ENCODE results near the gene UNC93B1. TPM values are rescaled to one million over a fixed set of nuclear protein-coding genes. Genes with fewer than 3 reads are reported as not detected.

Gene UNC93B1
- total RNA-seq, 2 experiments from 2014 or later = 44.0 to 52.1 TPM

- BruUV-seq (replicated peaks) = no TSS peak
- TF ChIP-seq CTCF (conservative IDR thresholded peaks at IDR 0.05; ENCODE audit: low read length) (no peak), EZH2phosphoT487 (IDR thresholded peaks at IDR 0.05; ENCODE audit: borderline replicate concordance, low read depth, low read length) (no peak)
- no peaks in the 10 kb centered on the region for H4K20me1 ChIP-seq (ENCODE audit: insufficient read depth, low read length)
- H2AFZ ChIP-seq (ENCODE audit: low read length) = no peak overlapping the region
- H3K27ac ChIP-seq (ENCODE audit: low read depth, low read length, poor library complexity, severe bottlenecking) = no peak overlapping the region
- H3K36me3 ChIP-seq (ENCODE audit: insufficient read depth, low read length) = peaks cover 61% of the 10 kb centered on the region
- no peak overlapping the region for H3K4me3 ChIP-seq (ENCODE audit: low read depth, low read length, poor library complexity, severe bottlenecking)
- H3K9me3 ChIP-seq (ENCODE audit: low read length) = no peaks in the 10 kb centered on the region
- ChIA-PET CTCF (ENCODE audit: unreplicated experiment) (interaction anchor here (0.6 kb wide), 1 partner anchor 168 kb away, joined by 7 read pairs; no protein-coding TSS in a partner anchor), POLR2A (interaction anchor here (0.6 kb wide), 1 partner anchor 415 kb away, joined by 3 read pairs; no protein-coding TSS in a partner anchor)
- H3K4me1 ChIP-seq (ENCODE audit: insufficient read depth, low read length, poor library complexity, severe bottlenecking) = peaks cover 15% of the 10 kb centered on the region
- intact Hi-C loops (cut with micrococcal nuclease; ENCODE audit: unreplicated experiment) = no loop called here
- H3K79me2 ChIP-seq (ENCODE audit: insufficient read depth, low read depth, low read length) = peaks cover 21% of the 10 kb centered on the region; the same call in 1 of the 2 replicates
- no peak overlapping the region for H3K4me2 ChIP-seq (ENCODE audit: low read length)
- no peak for DNase-seq (ENCODE audit: low spot score)
- H3K9me2 ChIP-seq (ENCODE audit: insufficient read depth, low read length) = no peaks in the 10 kb centered on the region
These were observed 39.6 kb upstream of the UNC93B1 start for GRCh38 chr11:68043349-68044144.

- H3K4me2 ChIP-seq (ENCODE audit: low read length) = no peak overlapping the region
- no peak overlapping the region for H3K4me3 ChIP-seq (ENCODE audit: low read depth, low read length, poor library complexity, severe bottlenecking)
- DNase-seq (ENCODE audit: low spot score) = no peak
- no peaks in the 10 kb centered on the region for H3K9me3 ChIP-seq (ENCODE audit: low read length)
- no peak overlapping the region for H2AFZ ChIP-seq (ENCODE audit: low read length)
- TF ChIP-seq EZH2phosphoT487 (IDR thresholded peaks at IDR 0.05; ENCODE audit: borderline replicate concordance, low read depth, low read length) (no peak), CTCF (conservative IDR thresholded peaks at IDR 0.05; ENCODE audit: low read length) (no peak)
- H3K9me2 ChIP-seq (ENCODE audit: insufficient read depth, low read length) = no peaks in the 10 kb centered on the region
- peaks cover 21% of the 10 kb centered on the region for H3K4me1 ChIP-seq (ENCODE audit: insufficient read depth, low read length, poor library complexity, severe bottlenecking)
- ChIA-PET POLR2A (interaction anchor here (0.6 kb wide), 1 partner anchor 415 kb away, joined by 3 read pairs; no protein-coding TSS in a partner anchor), CTCF (ENCODE audit: unreplicated experiment) (no interaction called here)
- peaks cover 59% of the 10 kb centered on the region for H3K36me3 ChIP-seq (ENCODE audit: insufficient read depth, low read length)
- H3K79me2 ChIP-seq (ENCODE audit: insufficient read depth, low read depth, low read length) = peaks cover 21% of the 10 kb centered on the region; the same call in 1 of the 2 replicates
- intact Hi-C loops (cut with micrococcal nuclease; ENCODE audit: unreplicated experiment) = no loop called here
- no peak overlapping the region for H3K27ac ChIP-seq (ENCODE audit: low read depth, low read length, poor library complexity, severe bottlenecking)
- no TSS peak for BruUV-seq (replicated peaks)
- no peaks in the 10 kb centered on the region for H4K20me1 ChIP-seq (ENCODE audit: insufficient read depth, low read length)
These were observed 39.1 kb upstream of the UNC93B1 start for GRCh38 chr11:68043029-68043348.
